ENCODE results near the gene FLNB. TPM values are rescaled to one million over a fixed set of nuclear protein-coding genes. Genes with fewer than 3 reads are reported as not detected.

Gene FLNB
- total RNA-seq, 1 donor from 2014 or later = 521 TPM

DNA sequence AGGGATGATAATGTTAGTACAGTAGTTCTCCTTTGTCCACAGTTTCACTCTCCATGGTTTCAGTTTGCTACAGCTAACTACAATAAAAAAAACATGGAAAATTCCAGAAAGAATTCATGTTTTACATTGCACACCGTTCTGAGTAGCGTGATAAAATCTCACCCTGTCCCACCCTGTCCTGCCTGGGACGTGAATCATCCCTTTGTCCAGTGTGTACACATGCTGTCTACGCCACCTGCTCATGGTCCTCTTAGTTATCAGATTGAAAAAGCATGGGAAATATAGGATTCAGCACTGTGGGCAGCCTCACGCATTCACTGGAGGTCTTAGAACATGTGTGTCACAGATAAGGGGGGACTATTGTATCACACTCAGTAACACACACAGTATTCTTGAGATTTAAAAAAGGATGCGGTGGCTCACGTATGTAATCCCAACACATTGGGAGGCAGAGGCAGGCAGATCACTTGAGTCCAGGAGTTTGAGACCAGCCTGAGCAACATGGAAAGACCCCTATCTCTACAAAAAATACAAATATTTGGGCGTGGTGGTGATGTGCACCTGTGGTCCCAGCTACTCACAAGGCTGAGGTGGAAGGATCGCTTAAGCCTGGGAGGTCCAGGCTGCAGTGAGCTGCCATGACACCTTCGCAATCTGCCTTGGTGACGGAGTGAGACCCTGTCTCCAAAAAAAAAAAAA is 8.7 kb upstream of the FLNB start:
- no peak for FAIRE-seq
- TF ChIP-seq, protein P1, sequence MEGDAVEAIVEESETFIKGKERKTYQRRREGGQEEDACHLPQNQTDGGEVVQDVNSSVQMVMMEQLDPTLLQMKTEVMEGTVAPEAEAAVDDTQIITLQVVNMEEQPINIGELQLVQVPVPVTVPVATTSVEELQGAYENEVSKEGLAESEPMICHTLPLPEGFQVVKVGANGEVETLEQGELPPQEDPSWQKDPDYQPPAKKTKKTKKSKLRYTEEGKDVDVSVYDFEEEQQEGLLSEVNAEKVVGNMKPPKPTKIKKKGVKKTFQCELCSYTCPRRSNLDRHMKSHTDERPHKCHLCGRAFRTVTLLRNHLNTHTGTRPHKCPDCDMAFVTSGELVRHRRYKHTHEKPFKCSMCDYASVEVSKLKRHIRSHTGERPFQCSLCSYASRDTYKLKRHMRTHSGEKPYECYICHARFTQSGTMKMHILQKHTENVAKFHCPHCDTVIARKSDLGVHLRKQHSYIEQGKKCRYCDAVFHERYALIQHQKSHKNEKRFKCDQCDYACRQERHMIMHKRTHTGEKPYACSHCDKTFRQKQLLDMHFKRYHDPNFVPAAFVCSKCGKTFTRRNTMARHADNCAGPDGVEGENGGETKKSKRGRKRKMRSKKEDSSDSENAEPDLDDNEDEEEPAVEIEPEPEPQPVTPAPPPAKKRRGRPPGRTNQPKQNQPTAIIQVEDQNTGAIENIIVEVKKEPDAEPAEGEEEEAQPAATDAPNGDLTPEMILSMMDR (IDR thresholded peaks at IDR 0.05; ENCODE audit: insufficient read depth, low read depth, low read length) = no peak
- TF ChIP-seq EZH2 (IDR thresholded peaks at IDR 0.05; ENCODE audit: insufficient read depth, low read length) = no peak
- Histone ChIP-seq H3K79me2 (ENCODE audit: insufficient read depth, low read length) (no peaks in the 10 kb centered on the region), H3K27me3 (ENCODE audit: insufficient read depth, low read length) (no peaks in the 10 kb centered on the region), H2AFZ (ENCODE audit: low read depth, low read length) (no peak overlapping the region), H3K27ac (ENCODE audit: low read depth, low read length) (peak overlapping the region; percentile 65), H3K9ac (ENCODE audit: low read length) (peak overlapping the region; percentile 52), H4K20me1 (ENCODE audit: insufficient read depth, low read length) (no peaks in the 10 kb centered on the region), H3K9me3 (ENCODE audit: insufficient read depth, low read depth, low read length) (no peaks in the 10 kb centered on the region), H3K36me3 (ENCODE audit: insufficient read depth, low read length) (no peaks in the 10 kb centered on the region), H3K4me3 (ENCODE audit: insufficient read depth, low read depth, low read length) (no peak overlapping the region), H3K4me2 (ENCODE audit: low read length) (peak overlapping the region; percentile 62), H3K4me1 (ENCODE audit: insufficient read depth, low read length) (peaks cover 17% of the 10 kb centered on the region)
- peaks cover 15% of the 10 kb centered on the region for H3K4me1 Mint-ChIP-seq (ENCODE audit: low read depth, unreplicated experiment)
- H3K4me3 Mint-ChIP-seq (ENCODE audit: unreplicated experiment) = peak overlapping the region; percentile 27
- no peaks in the 10 kb centered on the region for H3K36me3 Mint-ChIP-seq (ENCODE audit: low read depth, unreplicated experiment)
- H3K9me3 Mint-ChIP-seq (ENCODE audit: unreplicated experiment) = no peaks in the 10 kb centered on the region
- H3K27me3 Mint-ChIP-seq (ENCODE audit: low read depth, unreplicated experiment) = no peaks in the 10 kb centered on the region
- H3K27ac Mint-ChIP-seq (ENCODE audit: unreplicated experiment) = peak overlapping the region; percentile 53
- DNase-seq (ENCODE audit: low read depth) = peak; percentile 64

GRCh38 chr3:58000306-58001085 is 7.7 kb upstream of the FLNB start:
- Histone ChIP-seq H3K27me3 (ENCODE audit: insufficient read depth, low read length) (no peaks in the 10 kb centered on the region), H3K36me3 (ENCODE audit: insufficient read depth, low read length) (no peaks in the 10 kb centered on the region), H3K79me2 (ENCODE audit: insufficient read depth, low read length) (no peaks in the 10 kb centered on the region), H4K20me1 (ENCODE audit: insufficient read depth, low read length) (no peaks in the 10 kb centered on the region), H3K27ac (ENCODE audit: low read depth, low read length) (no peak overlapping the region), H3K4me2 (ENCODE audit: low read length) (peak overlapping the region; percentile 0), H3K9ac (ENCODE audit: low read length) (no peak overlapping the region), H3K4me1 (ENCODE audit: insufficient read depth, low read length) (peaks cover 17% of the 10 kb centered on the region), H3K4me3 (ENCODE audit: insufficient read depth, low read depth, low read length) (no peak overlapping the region), H2AFZ (ENCODE audit: low read depth, low read length) (no peak overlapping the region), H3K9me3 (ENCODE audit: insufficient read depth, low read depth, low read length) (no peaks in the 10 kb centered on the region)
- H3K27me3 Mint-ChIP-seq (ENCODE audit: low read depth, unreplicated experiment) = no peaks in the 10 kb centered on the region
- H3K9me3 Mint-ChIP-seq (ENCODE audit: unreplicated experiment) = no peaks in the 10 kb centered on the region
- FAIRE-seq (no peak), DNase-seq (ENCODE audit: low read depth) (no peak)
- peaks cover 15% of the 10 kb centered on the region for H3K4me1 Mint-ChIP-seq (ENCODE audit: low read depth, unreplicated experiment)
- TF ChIP-seq, protein P1 (IDR thresholded peaks at IDR 0.05; ENCODE audit: insufficient read depth, low read depth, low read length) = no peak
- no peak for TF ChIP-seq EZH2 (IDR thresholded peaks at IDR 0.05; ENCODE audit: insufficient read depth, low read length)
- H3K27ac Mint-ChIP-seq (ENCODE audit: unreplicated experiment) = no peak overlapping the region
- H3K36me3 Mint-ChIP-seq (ENCODE audit: low read depth, unreplicated experiment) = no peaks in the 10 kb centered on the region
- no peak overlapping the region for H3K4me3 Mint-ChIP-seq (ENCODE audit: unreplicated experiment)
